ENCODE results near the gene KCNC4.

KCNC4 gene

GRCh38 chr1:110258734-110259133, 48.6 kb downstream of the KCNC4 start:
- no peak for DNase-seq

GRCh38 chr1:110259770-110260169, 49.7 kb downstream of the KCNC4 start:
- no peak for DNase-seq

Data from suppressor macrophage treated with lipopolysaccharide for 4 hours (primary cell).